ENCODE data around the gene C1GALT1. TPM values are rescaled to one million over a fixed set of nuclear protein-coding genes. Genes with fewer than 3 reads are reported as not detected.

Gene C1GALT1
- total and polyA plus RNA-seq, 2 experiments from 2014 or later: 58.2 to 203 TPM

GRCh38 chr7:7202375-7202720, 20.0 kb downstream of the C1GALT1 start:
- Histone ChIP-seq H3K27ac (ENCODE audit: low read depth) (peak overlapping the region; percentile 90), H3F3A (replicated peaks; ENCODE audit: low read depth) (no peaks in the 10 kb centered on the region; the same call in 1 of the 2 replicates), H3K27me3 (ENCODE audit: insufficient read depth) (no peaks in the 10 kb centered on the region), H2AFZ (no peak overlapping the region), H3K36me3 (ENCODE audit: insufficient read depth) (no peaks in the 10 kb centered on the region), H3K4me1 (ENCODE audit: insufficient read depth) (peaks cover 97% of the 10 kb centered on the region), H3K4me2 (peak overlapping the region; percentile 69), H3K9me2 (ENCODE audit: insufficient read depth) (no peaks in the 10 kb centered on the region), H3K4me3 (peak overlapping the region; percentile 39; the same call in 1 of the 2 replicates), H4K20me1 (replicated peaks; ENCODE audit: insufficient read depth) (peaks cover 17% of the 10 kb centered on the region; the same call in 1 of the 2 replicates), H3K79me2 (replicated peaks; ENCODE audit: insufficient read depth) (peaks cover 100% of the 10 kb centered on the region)
- Mint-ChIP-seq H3K27me3 (ENCODE audit: insufficient read depth, low read depth, poor library complexity) (peaks cover 4% of the 10 kb centered on the region), H3K4me3 (peak overlapping the region; percentile 32; the same call in 1 of the 3 replicates), H3K9me3 (peaks cover 12% of the 10 kb centered on the region; the same call in 2 of the 3 replicates), H3K36me3 (ENCODE audit: low read depth) (peaks cover 32% of the 10 kb centered on the region; the same call in 2 of the 3 replicates), H3K27ac (peak overlapping the region; percentile 90; the same call in 1 of the 2 replicates), H3K4me1 (peaks cover 81% of the 10 kb centered on the region)
- DNase-seq (ENCODE audit: low spot score): no peak
- TF ChIP-seq EZH2 (IDR thresholded peaks at IDR 0.05; ENCODE audit: low read depth, unreplicated experiment) (no peak), EZH2phosphoT487 (IDR thresholded peaks at IDR 0.05; ENCODE audit: unreplicated experiment) (no peak), CREB1 (CRISPR knock-in tag; IDR thresholded peaks at IDR 0.05; ENCODE audit: low read depth) (no peak), NANOG (IDR thresholded peaks at IDR 0.05; ENCODE audit: borderline replicate concordance) (no peak), ZNF114 (CRISPR knock-in tag; IDR thresholded peaks at IDR 0.05) (no peak), ZNF462 (CRISPR knock-in tag; IDR thresholded peaks at IDR 0.05) (no peak), REST (IDR thresholded peaks at IDR 0.05; ENCODE audit: unreplicated experiment) (no peak), STAT1 (IDR thresholded peaks at IDR 0.05; ENCODE audit: unreplicated experiment) (no peak), JUNB (IDR thresholded peaks at IDR 0.05; ENCODE audit: unreplicated experiment) (no peak), ETS1 (IDR thresholded peaks at IDR 0.05) (no peak), CTCF (conservative IDR thresholded peaks at IDR 0.05; ENCODE audit: low read depth in 2 of 2) (no peak), POLR2AphosphoS5 (IDR thresholded peaks at IDR 0.05; ENCODE audit: low read depth) (no peak), ZNF331 (CRISPR knock-in tag; IDR thresholded peaks at IDR 0.05; ENCODE audit: low read depth) (no peak)
- ATAC-seq: no peak
